AG10803 (cell line): ENCODE measurements around the gene WDR82.

Experiments used
- DNase-seq: peaks from one replicate; pipeline ENCODE4 v3.0.0; 2010; ENCODE audit warnings: low read depth
- H3K4me3 ChIP-seq: 2 replicates; pipeline ENCODE4 v1.5.1; 2011; ENCODE audit warnings: mild to moderate bottlenecking, low read length, control low read depth
- CTCF ChIP-seq: conservative IDR thresholded peaks from 2 replicates; pipeline ENCODE4 v1.5.1; 2011; ENCODE audit warnings: mild to moderate bottlenecking, low read length, control low read depth, inconsistent platforms

The WDR82 gene

GRCh38 chr3:52240059-52240885 is 38.2 kb downstream of the WDR82 start:
- TF ChIP-seq CTCF: peak; percentile 7; the same call in 1 of the 2 replicates
- peak overlapping the region; percentile 96 for H3K4me3 ChIP-seq
- DNase-seq: peak; percentile 97

GRCh38 chr3:52238761-52239701 is 39.4 kb downstream of the WDR82 start, which contains the start of gene TWF2:
Gene TWF2, minus strand, starts transcription at chr3:52239158. Its CDS starts 142 bp downstream, at chr3:52239016.
- H3K4me3 ChIP-seq: peak within 1 kb of the TSS; percentile 96
- TF ChIP-seq CTCF: peak; percentile 55
- DNase-seq: peak; percentile 69

GRCh38 chr3:52238193-52238760 is 40.2 kb downstream of the WDR82 start:
- no peak for TF ChIP-seq CTCF

GRCh38 chr3:52237657-52238172 is 40.7 kb downstream of the WDR82 start:
- DNase-seq: peak; percentile 90
- peak overlapping the region; percentile 96 for H3K4me3 ChIP-seq
- TF ChIP-seq CTCF: no peak; the same call in 1 of the 2 replicates

More at GRCh38 chr3:52238193-52238760, 40.2 kb downstream of the WDR82 start:
- H3K4me3 ChIP-seq: peak overlapping the region; percentile 96
- no peak for DNase-seq

- DNase-seq: no peak
- H3K4me3 ChIP-seq: peak overlapping the region; percentile 96
- TF ChIP-seq CTCF: no peak
These were observed 41.3 kb downstream of the WDR82 start for GRCh38 chr3:52237006-52237656.

GRCh38 chr3:52236424-52236886 is 42.0 kb downstream of the WDR82 start:
- no peak for TF ChIP-seq CTCF
- H3K4me3 ChIP-seq: no peak overlapping the region
- DNase-seq: no peak
